DMS153 (cell line): ENCODE measurements around the gene KCNMA1.

Experiments used
- DNase-seq: peaks from one replicate; lab custom pipeline; 2025; lab: John Stamatoyannopoulos, UW

KCNMA1 gene

GRCh38 chr10:77333610-77334340 is 303.8 kb downstream of the KCNMA1 start:
- DNase-seq: peak; percentile 65

GRCh38 chr10:77332256-77332655 is 305.4 kb downstream of the KCNMA1 start:
- peak; percentile 53 for DNase-seq

- no peak for DNase-seq
Measured at GRCh38 chr10:77328272-77328816, 309.3 kb downstream of the KCNMA1 start.

GRCh38 chr10:77325233-77325537 is 312.4 kb downstream of the KCNMA1 start:
- DNase-seq: peak; percentile 87

DNA sequence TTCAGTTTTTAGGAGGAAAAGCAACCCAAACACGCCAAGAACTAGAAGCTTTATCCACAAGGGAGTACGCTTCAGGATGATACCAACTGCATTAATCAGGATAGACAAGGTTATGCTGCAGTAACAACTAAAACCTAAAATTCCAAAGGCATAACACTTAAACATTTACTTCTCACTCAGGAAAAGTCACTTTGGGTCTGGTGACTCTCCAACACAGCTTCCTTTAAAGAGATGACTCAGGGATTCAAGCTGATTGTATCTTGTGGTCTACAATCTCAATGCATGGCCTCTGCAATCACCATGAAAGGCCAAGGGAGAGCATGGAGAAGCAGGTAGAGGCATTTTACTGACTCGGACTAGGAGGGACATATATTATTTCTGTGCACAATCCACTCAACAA is 315.8 kb downstream of the KCNMA1 start:
- DNase-seq: no peak

GRCh38 chr10:77320971-77321471 is 316.6 kb downstream of the KCNMA1 start:
- no peak for DNase-seq

GRCh38 chr10:77319557-77319956 is 318.1 kb downstream of the KCNMA1 start:
- DNase-seq: no peak

DNA sequence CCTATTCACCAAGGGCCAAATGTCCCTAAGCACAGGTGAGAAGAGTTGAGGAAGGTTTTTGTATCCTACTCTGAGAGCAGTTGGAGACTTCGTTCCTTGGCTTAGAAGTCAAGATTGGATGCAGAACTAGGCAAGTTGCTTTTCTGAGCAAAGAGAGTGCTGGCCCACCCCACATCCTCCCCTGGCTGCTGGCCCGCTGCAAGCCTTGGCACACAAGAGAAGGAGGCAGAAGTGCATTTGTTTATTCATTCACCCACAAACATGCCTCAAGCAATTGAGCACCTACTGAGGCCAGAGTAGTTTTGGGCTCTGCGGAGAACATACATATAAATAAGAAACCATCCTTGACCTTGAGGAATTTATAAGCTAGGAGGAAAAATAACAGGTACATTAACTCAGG is 318.9 kb downstream of the KCNMA1 start:
- no peak for DNase-seq

DNA sequence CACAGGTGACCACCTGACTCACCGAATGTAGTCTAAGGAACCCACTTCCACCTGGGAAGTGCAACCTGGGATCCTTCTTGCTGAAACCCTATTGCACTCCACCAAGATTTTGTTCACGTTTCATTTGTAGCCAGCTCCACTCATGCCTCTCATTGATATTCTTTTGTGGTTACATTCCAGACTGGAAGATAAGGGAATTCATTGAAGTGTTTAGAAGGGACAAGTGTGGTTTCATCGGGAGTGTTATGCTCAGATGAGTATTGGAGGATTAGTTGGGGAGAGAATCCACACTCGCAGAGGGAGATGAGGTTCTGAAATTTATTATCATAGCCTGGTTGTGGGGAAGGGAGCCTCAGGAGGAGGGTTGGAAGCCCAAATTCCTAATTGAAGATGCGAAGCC is 320.4 kb downstream of the KCNMA1 start:
- DNase-seq: no peak

DNA sequence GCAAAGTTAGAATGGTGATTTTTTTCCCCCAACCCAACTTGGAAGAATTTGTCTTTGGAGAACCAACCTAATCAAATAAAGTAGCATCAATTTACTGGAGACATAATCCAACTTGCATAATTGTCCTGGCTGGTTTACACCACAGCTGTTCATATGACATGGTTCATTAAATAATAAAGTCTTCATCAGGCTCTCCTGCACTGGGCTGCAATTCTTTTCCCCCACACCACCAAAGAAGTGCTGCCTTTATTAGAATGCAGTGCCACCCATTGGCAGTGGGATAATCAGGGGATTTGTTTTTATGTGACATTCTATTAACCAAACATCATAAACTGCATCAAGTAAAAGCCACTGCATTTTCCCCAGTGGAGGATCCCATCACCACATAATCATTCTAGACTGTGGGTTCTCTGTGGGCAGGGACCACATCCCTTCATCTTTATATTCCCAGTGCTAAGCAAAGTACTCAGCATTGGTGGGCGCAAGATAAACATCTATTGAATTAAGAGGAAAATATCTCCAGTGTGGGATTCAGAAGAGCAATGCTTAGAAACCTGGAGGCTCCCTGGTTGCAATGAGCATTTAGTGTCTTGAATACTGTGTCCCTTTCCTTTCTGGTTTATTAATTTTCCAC is 322.0 kb downstream of the KCNMA1 start:
- no peak for DNase-seq

GRCh38 chr10:77313066-77313750 is 324.4 kb downstream of the KCNMA1 start:
- no peak for DNase-seq

GRCh38 chr10:77311186-77311585 is 326.4 kb downstream of the KCNMA1 start:
- DNase-seq: no peak

GRCh38 chr10:77310288-77310840 is 327.2 kb downstream of the KCNMA1 start:
- DNase-seq: no peak

DNA sequence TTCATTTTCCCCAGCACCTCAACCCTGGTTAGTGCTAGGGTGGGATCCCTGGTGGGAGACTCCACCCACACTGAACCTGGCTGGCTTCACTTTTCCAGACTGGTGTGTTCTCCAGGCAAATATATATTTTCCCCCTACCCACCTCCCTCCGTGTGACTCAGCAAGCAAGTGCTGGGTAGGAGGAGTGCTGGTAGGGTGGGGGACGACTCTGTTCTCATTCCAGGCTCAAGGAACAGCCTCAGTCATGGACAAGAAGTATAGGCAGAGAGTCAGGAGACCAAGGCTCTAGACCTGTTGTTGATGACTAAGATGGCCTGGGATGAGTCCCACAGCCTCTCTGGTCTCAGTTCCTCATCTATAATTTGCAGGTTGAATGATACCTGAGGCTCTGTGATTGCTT is 328.1 kb downstream of the KCNMA1 start:
- DNase-seq: no peak

DNA sequence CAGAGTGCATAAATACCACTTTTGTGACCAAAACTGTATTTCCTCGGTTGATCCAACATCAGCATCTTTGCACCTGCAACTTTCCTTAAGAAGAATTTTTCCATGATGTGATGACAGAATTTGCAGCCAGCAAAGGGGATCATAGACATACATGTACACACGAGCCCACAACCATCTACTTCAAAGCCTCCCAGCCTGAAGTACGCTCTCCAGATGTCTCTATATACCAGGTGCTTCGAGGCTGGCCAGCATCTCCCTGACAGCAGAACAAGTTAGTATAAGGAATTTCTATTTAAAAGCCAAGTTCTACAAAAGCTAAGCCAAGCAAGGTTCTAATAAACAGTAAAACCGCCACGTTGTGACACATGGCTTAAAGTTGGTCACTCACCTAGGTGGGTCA is 328.5 kb downstream of the KCNMA1 start:
- no peak for DNase-seq

GRCh38 chr10:77308084-77308732 is 329.4 kb downstream of the KCNMA1 start:
- no peak for DNase-seq

GRCh38 chr10:77306666-77307065 is 330.9 kb downstream of the KCNMA1 start:
- no peak for DNase-seq

DNA sequence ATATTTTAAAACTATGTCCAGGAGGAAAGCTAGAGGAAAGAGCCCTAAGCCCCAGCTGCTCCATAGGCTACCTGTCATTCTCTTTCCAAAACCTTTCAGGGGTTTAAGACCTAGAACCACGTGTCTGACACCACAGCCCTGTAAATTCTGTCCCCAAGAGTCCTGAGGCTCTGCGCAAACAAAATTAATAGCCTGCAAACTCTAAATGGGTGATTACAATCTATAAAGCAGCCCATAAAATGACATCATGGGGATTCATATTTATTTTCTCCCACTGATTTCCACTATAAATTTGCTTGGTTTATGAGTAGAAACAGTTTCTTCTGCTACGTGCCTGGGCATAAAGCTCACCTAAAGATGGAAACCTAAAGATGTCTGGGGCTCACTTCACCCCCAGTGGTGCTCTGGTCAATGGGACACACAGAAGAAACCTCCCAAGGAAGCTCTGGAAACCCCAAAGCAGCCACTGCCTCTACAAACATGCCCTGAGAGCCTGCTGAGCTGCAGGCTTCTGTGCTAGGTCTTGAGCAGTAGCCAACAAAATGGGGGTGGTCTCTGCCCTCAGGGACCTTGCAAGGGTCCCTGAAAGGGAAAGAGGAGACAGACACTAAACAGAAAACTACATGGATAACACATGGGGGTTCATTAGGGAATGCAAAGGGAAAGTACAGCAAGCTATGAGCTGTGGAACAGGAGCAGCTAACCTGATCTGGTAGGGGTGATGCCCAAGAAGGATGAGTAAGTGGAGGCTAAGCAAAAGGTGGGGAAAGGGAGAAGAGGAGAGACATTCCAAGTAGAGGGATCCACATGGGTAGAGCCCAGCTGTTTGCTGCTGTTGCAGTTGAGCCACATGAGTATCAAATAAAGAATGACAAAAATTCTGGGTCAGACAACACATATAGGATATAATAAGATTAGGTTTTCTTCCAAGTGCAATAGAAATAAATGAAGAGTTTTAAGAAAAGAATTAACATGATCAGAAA is 331.7 kb downstream of the KCNMA1 start:
- DNase-seq: no peak

DNA sequence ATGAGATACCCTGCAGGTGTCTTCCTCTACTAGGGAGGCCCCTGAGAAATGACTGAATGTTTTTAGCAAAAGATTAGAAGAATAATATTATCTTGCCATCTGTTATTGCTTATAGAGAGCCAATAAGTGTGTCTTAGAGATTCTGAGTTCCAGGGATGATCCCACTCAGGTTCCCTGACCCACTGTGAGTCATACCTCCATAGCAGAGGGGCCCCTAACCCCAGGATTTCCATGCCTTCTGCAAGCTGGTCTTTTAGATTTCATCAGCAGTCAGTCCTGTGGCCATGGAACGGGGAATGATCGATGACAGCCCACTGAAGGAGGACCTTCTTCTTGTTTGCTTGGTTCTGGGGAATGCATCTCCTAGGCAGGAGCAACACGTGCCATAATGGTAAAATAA is 333.4 kb downstream of the KCNMA1 start:
- DNase-seq: no peak

DNA sequence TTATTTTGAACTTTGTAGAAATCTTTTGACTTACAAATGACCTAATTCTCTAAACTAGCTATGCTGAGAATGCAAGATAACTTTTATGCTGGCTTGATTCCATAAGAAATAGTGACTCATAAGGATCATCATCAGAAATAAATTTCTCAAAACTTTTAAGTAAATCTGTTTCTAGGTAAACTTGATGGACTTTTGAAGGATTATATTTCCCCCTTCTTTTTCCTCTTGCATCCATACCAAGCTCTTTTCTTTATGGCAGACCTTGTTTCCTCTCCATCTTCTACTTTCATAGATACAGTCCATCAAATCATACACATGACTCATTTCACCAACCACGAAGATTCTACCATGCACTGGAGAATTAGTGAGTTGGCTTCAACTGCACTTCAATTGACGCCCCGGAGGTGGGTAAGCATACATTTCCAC is 336.3 kb downstream of the KCNMA1 start:
- no peak for DNase-seq
